Activated B cell treated with CpG ODN at 0.5 μM for 24 hours (primary cell): ENCODE measurements around the gene TBKBP1. TPM values are rescaled to one million over a fixed set of nuclear protein-coding genes. Genes with fewer than 3 reads are reported as not detected.

ENCODE experiments used
- ATAC-seq: fragments of 200-7000 bp; cut with Tn5 transposase; one replicate; pipeline ENCODE4 v1.10.0; 2021; ENCODE audit warnings: low read depth, mild to moderate bottlenecking, moderate library complexity
- CTCF ChIA-PET: fragments of 350-600 bp; sonication (Branson Sonifier 250); formaldehyde crosslinking; loops from one replicate; lab custom pipeline; 2021; ENCODE audit warnings: antibody characterized with exemption; lab: Charles Lee
- POLR2A ChIA-PET: fragments of 350-600 bp; sonication (Branson Sonifier 250); formaldehyde crosslinking; loops from one replicate; lab custom pipeline; 2021; ENCODE audit warnings: antibody characterized with exemption; lab: Charles Lee
- DNase-seq: peaks from one replicate; pipeline ENCODE4 v3.0.0; 2022
- H3K27ac Mint-ChIP-seq: one replicate; pipeline ENCODE4 v1.8.0; 2020; ENCODE audit warnings: mixed read lengths
- H3K27me3 Mint-ChIP-seq: one replicate; pipeline ENCODE4 v1.8.0; 2021; ENCODE audit warnings: mixed read lengths
- H3K36me3 Mint-ChIP-seq: one replicate; pipeline ENCODE4 v1.8.0; 2021; ENCODE audit warnings: low read depth, mixed read lengths
- H3K4me1 Mint-ChIP-seq: one replicate; pipeline ENCODE4 v1.8.0; 2021; ENCODE audit warnings: mixed read lengths
- H3K4me3 Mint-ChIP-seq: one replicate; pipeline ENCODE4 v1.8.0; 2020; ENCODE audit warnings: mild to moderate bottlenecking, mixed read lengths
- H3K9me3 Mint-ChIP-seq: one replicate; pipeline ENCODE4 v1.8.0; 2020; ENCODE audit warnings: mixed read lengths
- intact Hi-C: fragments of 100-400 bp; cut with micrococcal nuclease; formaldehyde crosslinking; loops from one replicate; pipeline ENCODE4 v1.15.1; 2024
- total RNA-seq: library from RNA; stranded (reverse); gene quantifications from 2 replicates; pipeline ENCODE4 v1.2.3, GENCODE V29; 2022
- TF ChIP-seq, protein P1 (sequence below): fragments of 200-600 bp; IDR thresholded peaks from one replicate; pipeline ENCODE4 v1.8.0; 2022; ENCODE audit warnings: antibody characterized with exemption, mild to moderate bottlenecking

The TBKBP1 gene
- total RNA-seq, 1 donor from 2014 or later: 4.1 TPM

- ChIA-PET CTCF (interaction anchor here (0.9 to 1.0 kb wide), 2 partner anchors 15 to 17 kb away, joined by 3 to 4 read pairs; no protein-coding TSS in a partner anchor), POLR2A (interaction anchor here (0.6 to 1.4 kb wide), 3 partner anchors 9 to 1626 kb away, joined by 3 to 6 read pairs (median 6); no protein-coding TSS in a partner anchor)
- H3K27me3 Mint-ChIP-seq: no peaks in the 10 kb centered on the region
- peaks cover 91% of the 10 kb centered on the region for H3K4me1 Mint-ChIP-seq
- TF ChIP-seq, protein P1, sequence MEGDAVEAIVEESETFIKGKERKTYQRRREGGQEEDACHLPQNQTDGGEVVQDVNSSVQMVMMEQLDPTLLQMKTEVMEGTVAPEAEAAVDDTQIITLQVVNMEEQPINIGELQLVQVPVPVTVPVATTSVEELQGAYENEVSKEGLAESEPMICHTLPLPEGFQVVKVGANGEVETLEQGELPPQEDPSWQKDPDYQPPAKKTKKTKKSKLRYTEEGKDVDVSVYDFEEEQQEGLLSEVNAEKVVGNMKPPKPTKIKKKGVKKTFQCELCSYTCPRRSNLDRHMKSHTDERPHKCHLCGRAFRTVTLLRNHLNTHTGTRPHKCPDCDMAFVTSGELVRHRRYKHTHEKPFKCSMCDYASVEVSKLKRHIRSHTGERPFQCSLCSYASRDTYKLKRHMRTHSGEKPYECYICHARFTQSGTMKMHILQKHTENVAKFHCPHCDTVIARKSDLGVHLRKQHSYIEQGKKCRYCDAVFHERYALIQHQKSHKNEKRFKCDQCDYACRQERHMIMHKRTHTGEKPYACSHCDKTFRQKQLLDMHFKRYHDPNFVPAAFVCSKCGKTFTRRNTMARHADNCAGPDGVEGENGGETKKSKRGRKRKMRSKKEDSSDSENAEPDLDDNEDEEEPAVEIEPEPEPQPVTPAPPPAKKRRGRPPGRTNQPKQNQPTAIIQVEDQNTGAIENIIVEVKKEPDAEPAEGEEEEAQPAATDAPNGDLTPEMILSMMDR: no peak
- DNase-seq (no peak), ATAC-seq (no peak)
- intact Hi-C loops: loop anchor here (2.0 kb wide), 1 partner anchor 17 kb away; no protein-coding TSS in a partner anchor
- peak overlapping the region; percentile 41 for H3K27ac Mint-ChIP-seq
- H3K4me3 Mint-ChIP-seq: peak overlapping the region; percentile 44
- H3K9me3 Mint-ChIP-seq: no peaks in the 10 kb centered on the region
- no peaks in the 10 kb centered on the region for H3K36me3 Mint-ChIP-seq
Observed at GRCh38 chr17:47715669-47716325, 21.8 kb downstream of the TBKBP1 start.

DNA sequence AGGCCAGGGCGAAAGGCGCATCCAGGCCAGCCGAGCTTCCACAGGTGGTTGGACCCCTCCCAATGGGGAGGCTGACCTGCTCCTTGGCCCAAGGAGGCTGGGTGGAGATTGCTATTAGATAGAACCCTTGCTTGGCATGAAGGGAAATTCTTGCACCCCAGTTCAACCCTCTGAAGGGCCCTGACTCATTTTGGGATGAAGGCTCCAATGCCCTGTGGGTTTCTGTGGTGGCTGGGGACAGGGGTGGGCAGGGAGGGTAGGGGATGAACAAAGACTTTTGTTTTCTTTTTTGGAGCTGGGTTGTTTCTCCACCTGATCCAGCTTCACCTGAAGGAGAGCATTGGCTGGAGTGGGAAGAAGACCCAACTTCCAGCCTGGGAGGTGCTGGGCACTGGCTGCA lies 22.4 kb downstream of the TBKBP1 start:
- Mint-ChIP-seq H3K4me3 (no peak overlapping the region), H3K36me3 (no peaks in the 10 kb centered on the region), H3K27ac (no peak overlapping the region), H3K9me3 (no peaks in the 10 kb centered on the region), H3K4me1 (peaks cover 96% of the 10 kb centered on the region), H3K27me3 (peaks cover under 1% of the 10 kb centered on the region)
- POLR2A ChIA-PET: interaction anchor here (1.3 to 1.4 kb wide), 2 partner anchors 9 to 12 kb away, joined by 3 to 6 read pairs; no protein-coding TSS in a partner anchor
- TF ChIP-seq, protein P1: no peak
- ATAC-seq (no peak), DNase-seq (no peak)
- CTCF ChIA-PET: interaction anchor here (0.9 kb wide), 1 partner anchor 14 kb away, joined by 3 read pairs; no protein-coding TSS in a partner anchor
- intact Hi-C loops: loop anchor here (2.0 kb wide), 1 partner anchor 18 kb away; no protein-coding TSS in a partner anchor

DNA sequence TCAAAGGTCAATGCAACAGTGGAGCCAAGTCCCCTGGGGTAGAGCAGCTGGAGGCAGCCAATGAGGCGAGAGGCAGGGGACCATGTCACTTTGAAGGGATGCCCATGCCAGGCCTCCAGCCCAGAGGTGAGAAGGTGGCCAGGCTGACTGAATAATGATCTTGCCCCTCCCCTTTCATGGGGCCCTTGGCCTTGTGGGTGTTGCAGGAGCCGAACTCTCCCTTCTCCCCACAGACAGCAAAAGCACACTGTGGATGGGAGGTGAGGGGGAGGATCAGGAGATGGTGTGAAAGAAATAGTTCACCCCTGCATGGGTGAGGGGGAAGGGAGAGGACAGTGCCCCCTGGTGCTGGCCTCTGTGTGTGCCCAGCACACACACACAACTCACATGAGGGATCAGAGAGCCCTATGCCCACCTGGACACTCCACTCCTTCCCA lies 23.3 kb downstream of the TBKBP1 start:
- DNase-seq: no peak
- peak; percentile 11 for ATAC-seq
- CTCF ChIA-PET: interaction anchor here (1.4 to 2.2 kb wide), 2 partner anchors 15 to 20 kb away, joined by 5 to 9 read pairs; partner anchors contain the start of gene TBX21
- intact Hi-C loops: loop anchor here (2.0 kb wide), 1 partner anchor 18 kb away; no protein-coding TSS in a partner anchor
- TF ChIP-seq, protein P1: no peak
- Mint-ChIP-seq H3K9me3 (no peaks in the 10 kb centered on the region), H3K27me3 (peaks cover 5% of the 10 kb centered on the region), H3K36me3 (no peaks in the 10 kb centered on the region), H3K4me3 (no peak overlapping the region), H3K4me1 (peaks cover 95% of the 10 kb centered on the region), H3K27ac (no peak overlapping the region)
- POLR2A ChIA-PET: interaction anchor here (0.7 to 3.0 kb wide), 2 partner anchors 12 to 16 kb away, joined by 3 to 15 read pairs; partner anchors contain the start of gene TBX21

DNA sequence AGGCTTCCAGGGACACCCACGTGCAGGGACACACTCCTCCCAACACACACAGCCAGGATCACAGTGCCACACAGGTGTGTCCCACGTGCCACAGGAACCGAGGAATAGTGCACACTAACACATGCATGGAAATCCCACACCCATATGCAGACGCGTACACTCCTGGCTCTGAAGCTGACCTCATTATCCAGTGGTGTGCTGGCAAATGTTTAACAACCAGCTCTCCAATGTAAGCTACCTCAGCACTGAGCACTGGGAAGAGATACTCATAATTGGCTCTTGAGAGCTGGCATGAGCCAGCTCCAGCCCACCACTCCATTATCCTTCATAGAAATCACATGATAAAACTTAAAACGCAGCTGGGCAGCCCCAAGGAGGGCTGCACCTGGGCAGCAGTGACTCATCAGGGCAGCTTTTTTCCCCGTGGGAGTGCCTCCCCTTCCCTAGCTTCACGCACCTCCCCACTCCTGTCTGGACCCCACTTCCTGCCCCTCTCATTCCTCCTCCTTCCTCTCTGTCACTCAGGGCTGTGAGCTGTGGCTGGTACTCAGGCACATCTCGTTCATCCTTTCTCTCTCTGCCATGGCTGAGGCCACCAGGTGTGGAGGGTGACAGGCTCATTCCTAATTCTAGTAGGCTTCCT lies 24.1 kb downstream of the TBKBP1 start:
- H3K36me3 Mint-ChIP-seq: no peaks in the 10 kb centered on the region
- TF ChIP-seq, protein P1: no peak
- intact Hi-C loops: loop anchor here (2.0 kb wide), 1 partner anchor 19 kb away; no protein-coding TSS in a partner anchor
- H3K4me1 Mint-ChIP-seq: peaks cover 87% of the 10 kb centered on the region
- DNase-seq: no peak
- peak overlapping the region; percentile 6 for H3K27ac Mint-ChIP-seq
- CTCF ChIA-PET: interaction anchor here (0.6 to 2.5 kb wide), 7 partner anchors 14 to 53 kb away, joined by 3 to 12 read pairs (median 5); partner anchors contain the start of gene TBX21
- peak overlapping the region; percentile 0 for H3K4me3 Mint-ChIP-seq
- POLR2A ChIA-PET: interaction anchor here (0.8 to 3.0 kb wide), 3 partner anchors 13 to 68 kb away, joined by 3 to 17 read pairs (median 15); partner anchors contain the start of genes KPNB1 and TBX21
- H3K27me3 Mint-ChIP-seq: peaks cover 5% of the 10 kb centered on the region
- H3K9me3 Mint-ChIP-seq: no peaks in the 10 kb centered on the region
- ATAC-seq: no peak
